ENCODE data around the gene TYW1.
"Not testable (repeated sequence)": the region's sequence is repeated elsewhere in the genome, so short reads cannot be mapped to it uniquely, and the experiment has no call there.

The TYW1 gene, protein sequence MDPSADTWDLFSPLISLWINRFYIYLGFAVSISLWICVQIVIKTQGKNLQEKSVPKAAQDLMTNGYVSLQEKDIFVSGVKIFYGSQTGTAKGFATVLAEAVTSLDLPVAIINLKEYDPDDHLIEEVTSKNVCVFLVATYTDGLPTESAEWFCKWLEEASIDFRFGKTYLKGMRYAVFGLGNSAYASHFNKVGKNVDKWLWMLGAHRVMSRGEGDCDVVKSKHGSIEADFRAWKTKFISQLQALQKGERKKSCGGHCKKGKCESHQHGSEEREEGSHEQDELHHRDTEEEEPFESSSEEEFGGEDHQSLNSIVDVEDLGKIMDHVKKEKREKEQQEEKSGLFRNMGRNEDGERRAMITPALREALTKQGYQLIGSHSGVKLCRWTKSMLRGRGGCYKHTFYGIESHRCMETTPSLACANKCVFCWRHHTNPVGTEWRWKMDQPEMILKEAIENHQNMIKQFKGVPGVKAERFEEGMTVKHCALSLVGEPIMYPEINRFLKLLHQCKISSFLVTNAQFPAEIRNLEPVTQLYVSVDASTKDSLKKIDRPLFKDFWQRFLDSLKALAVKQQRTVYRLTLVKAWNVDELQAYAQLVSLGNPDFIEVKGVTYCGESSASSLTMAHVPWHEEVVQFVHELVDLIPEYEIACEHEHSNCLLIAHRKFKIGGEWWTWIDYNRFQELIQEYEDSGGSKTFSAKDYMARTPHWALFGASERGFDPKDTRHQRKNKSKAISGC

DNA sequence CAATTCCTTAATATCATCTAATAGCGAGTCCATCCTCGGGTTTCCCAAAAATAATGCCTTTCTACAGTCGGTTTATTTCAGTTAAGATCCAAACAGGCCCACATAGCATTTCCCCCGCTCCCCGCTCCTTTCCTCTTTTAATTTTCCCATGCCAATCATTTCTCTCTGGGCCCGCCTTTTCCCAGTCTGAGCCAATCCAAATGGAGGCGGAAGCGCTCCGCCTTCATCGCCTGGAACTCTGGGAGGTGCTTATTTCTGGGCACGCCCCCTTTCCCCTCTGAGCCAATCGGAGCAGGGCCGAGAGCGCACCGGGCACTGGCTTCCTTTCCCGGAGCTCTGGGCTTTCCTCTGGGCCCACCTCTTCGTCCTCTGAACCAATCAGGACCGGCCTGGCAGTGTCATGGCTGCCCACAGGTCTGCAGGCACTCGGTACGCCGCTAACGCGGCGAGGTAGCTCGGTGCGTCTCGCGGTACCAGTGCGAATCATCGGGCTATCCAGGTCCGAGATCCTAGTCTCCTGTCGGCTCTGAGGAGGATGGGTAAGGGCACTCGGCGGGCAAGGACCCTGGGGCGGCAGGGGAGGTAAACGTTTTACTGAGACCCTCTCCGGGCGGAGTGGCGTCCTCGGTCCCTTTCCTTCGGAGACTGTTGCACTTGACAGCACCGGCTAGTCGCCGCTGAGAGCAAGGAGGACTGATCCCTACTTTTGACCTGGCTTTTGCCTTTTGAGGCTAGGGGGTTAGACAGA lies at the start of gene TYW1:
TSS of gene TYW1 (plus strand) at position 390 of the 748 bp plus-strand sequence. CDS start at position 536, 146 bp downstream.
- DNase-seq (ENCODE audit: low read depth in 2 of 2) = peak; percentile 95 to 97

DNA sequence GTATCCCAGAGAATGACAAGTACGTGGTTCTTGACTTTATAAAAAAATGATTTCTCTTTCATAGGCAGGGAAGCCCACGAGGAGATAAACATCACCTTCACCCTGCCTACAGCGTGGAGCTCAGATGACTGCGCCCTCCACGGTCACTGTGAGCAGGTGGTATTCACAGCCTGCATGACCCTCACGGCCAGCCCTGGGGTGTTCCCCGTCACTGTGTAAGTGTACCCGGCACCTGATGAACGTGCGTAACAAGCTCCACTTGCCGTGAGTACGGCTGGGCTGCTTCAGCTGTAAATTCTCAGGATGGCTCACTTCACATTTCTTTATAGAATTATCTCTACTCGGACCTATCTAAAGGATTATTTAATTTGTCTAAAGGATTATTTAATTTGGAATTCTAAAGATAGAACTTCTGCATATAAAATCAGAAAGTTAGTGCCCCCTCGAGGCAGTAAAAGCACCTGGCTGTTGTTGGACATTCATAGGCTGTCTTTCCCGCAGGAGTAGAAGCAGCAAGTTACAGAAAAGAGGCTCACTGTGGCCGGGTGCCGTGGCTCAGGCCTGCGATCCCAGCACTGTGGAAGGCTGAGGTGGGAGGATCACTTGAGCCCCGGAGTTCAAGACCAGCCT lies 48.0 kb upstream of the TYW1 start:
- no peak for DNase-seq (ENCODE audit: low read depth in 2 of 2)

DNA sequence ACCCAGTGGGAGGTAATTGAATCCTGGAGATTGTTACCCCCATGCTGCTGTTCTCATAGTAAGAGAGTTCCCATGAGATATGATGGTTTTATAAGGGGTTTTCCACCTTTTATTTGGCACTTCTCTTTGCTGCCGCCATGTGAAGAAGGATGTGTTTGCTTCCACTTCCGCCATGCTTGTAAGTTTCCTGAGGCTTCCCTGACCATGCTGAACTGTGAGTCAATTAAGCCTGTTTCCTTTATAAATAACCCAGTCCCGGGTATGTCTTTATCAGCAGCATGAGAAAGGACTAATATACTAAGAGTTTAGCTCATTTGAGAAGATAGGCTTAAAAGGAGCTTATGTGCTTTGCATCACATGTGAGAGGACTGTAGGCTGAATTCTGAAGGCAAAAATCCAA lies 46.3 kb upstream of the TYW1 start:
- no peak for DNase-seq (ENCODE audit: low read depth in 2 of 2)

DNA sequence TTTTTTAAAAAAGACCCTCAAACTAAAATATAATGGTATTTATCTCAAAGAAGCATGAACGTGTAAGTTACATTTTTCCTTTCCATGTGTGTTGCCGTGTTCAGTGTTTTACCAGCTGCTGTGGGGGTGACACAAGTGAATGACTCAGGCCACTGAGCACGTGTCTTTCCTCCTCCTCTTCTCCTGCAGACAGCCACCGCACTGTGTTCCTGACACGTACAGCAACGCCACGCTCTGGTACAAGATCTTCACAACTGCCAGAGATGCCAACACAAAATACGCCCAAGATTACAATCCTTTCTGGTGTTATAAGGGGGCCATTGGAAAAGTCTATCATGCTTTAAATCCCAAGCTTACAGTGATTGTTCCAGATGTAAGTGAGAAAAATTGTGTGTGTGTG lies 45.9 kb upstream of the TYW1 start:
- DNase-seq (ENCODE audit: low read depth in 2 of 2) = no peak

DNA sequence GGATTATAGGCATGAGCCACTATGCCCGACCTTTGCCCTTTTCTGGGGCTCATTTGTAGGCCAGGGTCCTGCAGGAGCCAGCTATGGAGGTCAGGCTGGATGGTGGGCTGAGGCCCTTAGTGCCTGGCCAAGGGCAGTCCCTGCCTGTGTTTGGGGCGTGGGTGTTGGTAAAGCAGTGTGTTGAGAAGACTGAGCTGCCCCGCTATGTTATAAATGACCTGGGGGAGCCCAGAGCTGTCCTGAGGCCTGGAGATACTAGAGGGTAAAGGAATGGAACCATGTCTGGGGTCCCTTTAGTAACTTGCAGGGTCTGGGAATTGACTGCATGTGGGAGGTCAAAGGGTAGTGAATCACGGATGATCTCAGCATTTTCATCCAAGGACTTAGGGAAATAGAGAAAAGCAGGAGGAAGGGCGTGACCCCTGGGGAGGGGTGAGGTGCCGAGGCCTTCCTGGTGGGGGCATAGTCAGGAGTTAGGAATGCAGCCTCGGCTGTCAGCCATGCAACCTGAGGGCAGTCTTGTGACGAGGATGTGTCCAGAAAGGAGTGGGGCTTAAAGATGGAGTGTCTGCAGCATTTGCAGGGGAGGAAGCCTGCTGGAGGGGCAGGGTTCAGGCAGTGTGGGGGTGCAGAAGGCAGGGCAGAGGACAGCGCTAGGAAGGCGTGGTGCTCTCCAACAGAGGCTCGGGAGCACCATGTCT lies 44.1 kb upstream of the TYW1 start:
- DNase-seq (ENCODE audit: low read depth in 2 of 2) = no peak

DNA sequence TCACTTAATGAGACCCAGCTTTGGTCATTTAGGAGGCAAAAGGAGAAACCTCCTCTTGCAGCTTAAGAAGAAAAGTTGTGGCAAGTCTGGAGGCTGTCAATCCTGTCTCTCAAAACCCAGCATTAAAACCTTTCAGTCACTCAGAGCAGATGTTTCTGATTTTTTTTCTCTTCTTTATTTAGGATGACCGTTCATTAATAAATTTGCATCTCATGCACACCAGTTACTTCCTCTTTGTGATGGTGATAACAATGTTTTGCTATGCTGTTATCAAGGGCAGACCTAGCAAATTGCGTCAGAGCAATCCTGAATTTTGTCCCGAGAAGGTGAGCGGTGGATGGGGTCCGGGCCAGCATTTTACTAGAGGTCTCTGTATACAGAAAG lies 43.6 kb upstream of the TYW1 start:
- DNase-seq (ENCODE audit: low read depth in 2 of 2) = no peak

DNA sequence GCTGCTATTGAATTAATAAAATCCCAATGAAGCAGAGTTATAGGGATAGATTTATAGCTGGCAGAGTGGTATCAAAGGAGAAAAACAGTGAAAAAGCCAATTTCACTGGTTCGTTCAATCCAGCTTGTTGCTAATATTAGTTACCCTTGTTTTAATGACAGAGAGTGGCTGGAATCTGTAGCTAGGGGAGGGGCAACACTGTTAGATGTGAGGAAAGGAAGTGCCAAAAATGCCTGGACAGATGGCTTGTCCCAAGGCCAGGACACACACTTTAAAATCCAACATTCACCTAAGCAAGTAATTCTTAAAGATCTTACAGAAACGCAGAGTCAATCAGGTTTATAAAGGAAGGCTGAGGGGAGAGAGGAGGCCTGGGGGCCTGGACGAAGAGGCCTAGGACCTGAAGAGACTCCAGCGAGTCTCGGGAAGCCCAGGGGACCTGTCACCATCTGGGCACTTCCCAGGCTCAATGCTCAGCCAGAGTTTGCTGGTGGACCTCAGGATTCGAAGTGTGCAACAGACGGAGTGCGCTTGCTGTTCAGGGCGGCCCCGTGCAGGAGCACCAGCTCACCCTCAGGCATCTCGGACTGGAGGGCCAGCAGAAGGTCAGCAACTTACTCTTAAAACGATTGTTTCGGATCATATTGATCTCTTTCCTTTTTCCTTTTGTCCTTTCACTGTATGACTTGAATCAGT lies 38.9 kb upstream of the TYW1 start:
- DNase-seq (ENCODE audit: low read depth in 2 of 2) = no peak

DNA sequence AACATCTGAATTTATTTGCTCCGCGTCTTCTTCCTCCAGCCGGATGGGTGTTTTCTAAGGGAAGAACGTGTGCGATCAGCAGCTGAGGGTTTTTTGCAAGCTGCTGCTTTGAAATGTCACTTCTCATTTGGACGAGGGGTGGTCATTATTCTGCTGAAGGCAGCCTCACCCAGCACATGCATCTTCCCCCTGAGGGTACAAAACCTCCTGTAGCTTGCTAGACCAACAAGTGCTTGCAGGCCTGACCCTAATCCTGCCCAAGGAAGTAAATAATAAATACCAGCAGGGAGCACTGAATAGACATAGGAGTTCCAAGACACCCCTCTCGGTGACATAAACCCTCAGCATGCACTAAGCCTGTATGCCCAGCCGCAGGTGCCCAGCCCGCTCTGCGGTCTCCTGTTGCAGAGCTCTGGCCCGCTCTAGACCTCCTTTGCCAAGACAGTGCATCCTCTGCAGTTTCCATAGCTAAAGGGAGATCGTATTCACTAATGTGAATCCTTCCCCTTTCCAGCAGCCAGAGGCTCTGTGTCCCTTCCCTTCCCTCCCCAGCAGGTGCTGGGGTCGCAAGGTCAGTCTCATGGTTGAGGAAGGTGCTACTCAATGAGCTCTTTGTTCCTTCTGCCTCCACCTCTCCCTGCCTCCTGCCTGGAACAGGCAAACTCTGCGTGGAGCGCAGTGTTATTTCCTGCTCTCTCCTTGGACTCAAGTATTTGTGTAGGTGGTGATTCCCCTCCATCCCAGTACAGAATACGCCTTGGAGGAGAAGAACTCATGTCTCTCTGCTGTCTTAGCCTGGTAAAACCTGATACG lies 37.9 kb upstream of the TYW1 start:
- DNase-seq (ENCODE audit: low read depth in 2 of 2) = no peak

DNA sequence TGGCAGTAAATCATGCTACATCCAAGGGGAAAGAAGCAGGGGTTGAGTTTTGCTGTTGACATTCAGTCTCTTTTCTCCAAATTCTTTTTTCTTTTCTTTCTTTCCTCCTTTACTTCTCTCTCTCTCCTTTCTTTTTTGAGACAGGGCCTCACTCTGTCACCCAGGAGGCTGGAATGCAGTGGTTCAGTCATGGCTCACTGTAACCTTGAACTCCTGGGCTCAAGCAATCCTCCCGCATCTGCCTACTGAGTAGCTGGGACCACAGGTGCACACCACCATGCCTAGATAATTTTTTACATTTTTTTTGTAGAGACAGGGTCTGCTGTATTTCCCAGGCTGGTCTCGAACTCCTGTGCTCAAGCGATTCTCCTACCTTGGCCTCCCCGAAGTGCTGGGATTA lies 36.4 kb upstream of the TYW1 start:
- DNase-seq (ENCODE audit: low read depth in 2 of 2) = no peak

DNA sequence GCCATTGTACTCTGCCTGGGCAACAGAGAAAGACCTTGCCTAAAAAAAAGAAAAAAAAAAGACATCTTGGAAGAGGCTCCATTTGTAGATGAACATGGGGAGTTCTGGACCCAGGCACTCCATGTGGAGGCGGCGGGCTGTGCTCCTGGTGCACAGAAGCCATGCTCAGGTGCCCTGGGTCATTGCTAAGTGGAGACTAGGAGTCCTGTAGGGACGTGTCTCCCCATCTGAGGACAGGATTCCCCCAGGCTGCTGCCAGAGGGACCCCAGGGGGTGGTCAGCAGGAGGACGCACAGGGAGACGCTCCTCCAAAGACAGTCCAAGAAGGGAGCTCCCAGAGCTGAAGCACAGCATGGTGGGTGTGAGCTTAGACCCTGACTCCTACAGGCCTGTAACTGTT lies 35.5 kb upstream of the TYW1 start:
- no peak for DNase-seq (ENCODE audit: low read depth in 2 of 2)

DNA sequence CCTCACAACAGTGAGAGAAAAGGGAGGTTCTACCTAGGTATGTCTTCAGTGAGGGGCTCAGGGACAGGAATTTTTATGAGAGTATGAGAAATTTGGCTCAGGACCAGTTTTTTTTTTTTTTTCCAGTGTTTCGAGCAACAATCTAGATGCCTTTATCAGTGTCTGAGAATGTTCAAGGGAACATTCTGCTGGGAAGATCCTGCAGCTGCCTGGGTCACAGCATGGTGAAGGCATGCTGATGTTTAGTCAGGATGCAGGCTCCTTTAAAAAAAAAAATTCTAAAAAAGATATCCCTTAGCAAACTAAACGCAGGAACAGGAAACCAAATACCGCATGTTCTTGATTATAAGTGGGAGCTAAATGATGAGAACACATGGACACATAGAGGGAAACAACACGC lies 32.2 kb upstream of the TYW1 start:
- DNase-seq (ENCODE audit: low read depth in 2 of 2) = no peak

DNA sequence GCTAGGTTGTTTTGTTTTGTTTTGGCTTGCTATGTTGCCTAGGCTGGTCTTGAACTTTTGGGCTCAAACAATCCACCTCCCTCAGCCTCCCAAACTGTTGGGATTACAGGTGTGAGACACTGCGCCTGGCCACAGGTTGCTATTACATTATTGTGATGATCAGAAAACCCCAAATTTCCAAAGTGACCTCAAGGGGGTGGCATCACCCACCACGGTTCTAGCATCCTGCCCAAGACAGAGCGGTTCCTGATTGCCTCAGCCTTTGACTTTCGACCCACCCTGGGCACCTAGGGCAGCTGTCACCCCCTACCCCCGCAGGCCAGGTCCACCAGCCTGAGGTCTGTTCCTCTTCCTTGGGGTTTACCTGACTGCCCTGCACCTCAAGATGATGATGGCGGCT lies 29.6 kb upstream of the TYW1 start:
- DNase-seq (ENCODE audit: low read depth in 2 of 2) = no peak

DNA sequence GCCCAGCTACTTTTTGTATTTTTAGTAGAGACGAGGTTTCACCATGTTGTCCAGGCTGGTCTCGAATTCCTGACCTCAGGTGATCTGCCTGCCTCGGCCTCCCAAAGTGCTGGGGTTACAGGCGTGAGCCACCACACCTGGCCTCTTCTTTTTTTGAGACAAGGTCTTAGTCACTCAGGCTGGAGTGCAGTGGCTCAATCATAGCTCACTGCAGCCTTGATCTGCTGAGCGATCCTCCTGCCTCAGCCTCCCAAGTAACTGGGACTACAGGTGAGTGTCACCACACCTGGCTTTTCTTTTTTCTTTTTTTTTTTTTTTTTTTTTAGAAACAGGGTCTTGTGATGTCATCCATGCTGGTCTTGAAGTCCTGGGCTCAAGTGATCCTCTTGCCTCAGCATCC lies 27.6 kb upstream of the TYW1 start:
- DNase-seq (ENCODE audit: low read depth in 2 of 2) = not testable (repeated sequence)

DNA sequence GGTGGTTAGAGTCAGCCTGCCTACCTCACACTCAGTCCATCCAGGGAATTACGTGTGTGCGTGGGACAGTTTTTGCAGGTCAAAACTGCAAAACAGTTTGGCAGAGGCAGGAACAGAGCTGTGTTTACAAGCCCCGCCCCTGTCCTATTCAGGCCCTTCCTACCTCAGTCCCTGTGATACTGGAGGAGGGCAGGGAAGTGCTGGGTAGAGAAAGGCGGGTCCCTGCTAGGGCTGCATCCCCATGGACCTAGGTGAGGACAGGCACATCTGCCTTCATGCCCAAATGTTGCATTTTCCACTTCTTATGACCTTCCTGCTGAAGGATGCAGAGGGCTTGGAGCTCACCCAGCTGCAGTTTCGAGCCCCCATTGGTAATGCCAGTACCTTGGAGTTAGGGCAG lies 26.3 kb upstream of the TYW1 start:
- DNase-seq (ENCODE audit: low read depth in 2 of 2) = no peak

DNA sequence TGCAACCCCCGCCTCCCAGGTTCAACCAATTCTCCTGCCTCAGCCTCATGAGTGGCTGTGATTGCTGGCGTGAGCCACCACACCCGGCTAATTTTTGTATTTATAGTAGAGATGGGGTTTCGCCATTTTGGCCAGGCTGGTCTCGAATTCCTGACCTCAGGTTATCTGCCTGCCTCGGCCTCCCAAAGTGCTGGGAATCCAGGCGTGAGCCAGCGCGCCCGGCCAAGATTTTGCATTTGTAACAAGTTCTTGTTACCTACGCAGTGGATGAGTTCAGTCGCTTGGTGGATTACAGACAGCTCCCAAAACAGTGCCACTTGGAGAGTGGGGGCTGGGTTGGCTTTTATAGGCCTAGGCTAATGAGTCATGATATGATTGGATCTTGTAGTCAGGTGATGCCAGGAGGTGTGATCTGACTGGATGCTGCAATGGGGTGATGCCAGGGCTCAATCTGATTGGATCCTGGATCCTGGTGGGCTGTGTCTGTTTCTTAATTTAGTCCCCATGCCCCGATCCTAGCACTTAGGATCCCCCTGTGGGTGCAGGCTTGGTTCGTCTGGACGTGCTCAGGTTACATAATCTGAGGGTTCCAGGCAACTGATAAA lies 21.5 kb upstream of the TYW1 start:
- no peak for DNase-seq (ENCODE audit: low read depth in 2 of 2)

DNA sequence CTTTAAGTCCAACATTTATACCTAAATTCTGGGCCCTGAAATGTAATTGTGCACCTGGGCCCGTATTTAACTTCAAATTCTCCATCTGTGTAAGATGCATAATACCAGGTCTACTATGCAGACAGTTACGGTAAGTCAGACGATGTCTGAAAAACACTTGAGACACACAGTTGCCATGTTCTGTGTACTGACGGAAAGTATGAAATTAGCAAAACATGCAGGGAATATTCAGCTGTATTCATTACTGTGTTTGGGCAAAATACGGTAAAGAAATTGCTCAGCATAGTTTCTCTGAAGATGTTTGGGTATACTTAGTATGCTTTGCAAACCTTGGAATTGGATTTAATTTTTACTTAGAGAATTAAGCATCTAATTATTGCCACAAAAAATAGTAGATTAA lies 18.3 kb upstream of the TYW1 start:
- not testable (repeated sequence) for DNase-seq (ENCODE audit: low read depth in 2 of 2)

DNA sequence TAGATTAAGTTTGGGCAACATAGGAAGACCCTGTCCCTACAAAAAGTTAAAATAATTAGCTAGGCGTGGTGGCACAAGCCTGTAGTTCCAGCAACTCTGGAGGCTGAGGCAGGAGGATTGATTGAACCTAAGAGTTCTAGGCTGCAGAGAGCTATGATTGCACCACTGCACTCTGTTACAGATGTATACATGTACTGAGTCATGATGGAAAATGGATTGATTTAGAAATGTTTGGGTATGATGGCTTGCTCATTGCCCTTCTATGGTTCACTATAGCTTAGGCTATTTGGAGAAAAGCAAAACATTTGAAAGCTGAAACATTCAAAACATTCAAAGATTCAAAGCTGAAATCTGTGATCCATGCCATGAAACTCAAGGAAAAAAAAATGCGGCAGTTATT lies 17.6 kb upstream of the TYW1 start:
- not testable (repeated sequence) for DNase-seq (ENCODE audit: low read depth in 2 of 2)

DNA sequence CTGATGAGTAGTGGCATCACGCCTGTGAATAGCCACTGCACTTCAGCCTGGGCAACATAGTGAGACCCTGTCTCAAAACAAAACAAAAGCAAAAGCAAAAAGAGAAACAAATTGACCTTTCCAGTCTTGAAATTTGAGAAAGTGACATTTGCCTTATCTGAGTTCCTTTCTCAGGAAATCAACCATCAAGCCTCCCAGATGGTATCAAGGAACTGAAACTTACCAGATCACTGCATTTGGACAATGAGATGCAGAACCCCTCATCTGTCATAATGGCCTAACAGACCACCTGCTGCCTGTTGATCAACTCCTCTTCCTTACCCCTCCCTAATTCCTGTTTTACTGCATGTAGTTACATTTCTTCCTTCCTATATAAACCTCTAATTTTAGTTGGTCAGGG lies 16.3 kb upstream of the TYW1 start:
- not testable (repeated sequence) for DNase-seq (ENCODE audit: low read depth in 2 of 2)

DNA sequence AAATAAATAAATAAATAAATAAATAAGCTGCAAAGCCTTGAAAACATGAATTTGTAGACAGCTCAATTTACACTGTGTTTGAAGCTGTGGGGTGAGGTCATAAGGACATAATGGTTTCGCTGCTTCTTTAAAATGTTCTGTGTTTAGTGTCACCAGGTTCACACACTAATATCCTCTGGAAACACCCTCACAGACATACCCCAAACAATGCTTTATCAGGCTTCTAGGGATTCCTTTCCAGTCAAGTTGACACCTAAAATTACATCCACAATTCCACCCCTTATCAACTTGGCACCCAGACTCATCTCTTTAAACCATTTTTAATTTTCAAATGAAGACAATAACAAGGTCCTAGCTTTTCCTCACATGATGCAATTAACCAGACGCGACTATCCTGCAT lies 7.1 kb upstream of the TYW1 start:
- not testable (repeated sequence) for DNase-seq (ENCODE audit: low read depth in 2 of 2)

DNA sequence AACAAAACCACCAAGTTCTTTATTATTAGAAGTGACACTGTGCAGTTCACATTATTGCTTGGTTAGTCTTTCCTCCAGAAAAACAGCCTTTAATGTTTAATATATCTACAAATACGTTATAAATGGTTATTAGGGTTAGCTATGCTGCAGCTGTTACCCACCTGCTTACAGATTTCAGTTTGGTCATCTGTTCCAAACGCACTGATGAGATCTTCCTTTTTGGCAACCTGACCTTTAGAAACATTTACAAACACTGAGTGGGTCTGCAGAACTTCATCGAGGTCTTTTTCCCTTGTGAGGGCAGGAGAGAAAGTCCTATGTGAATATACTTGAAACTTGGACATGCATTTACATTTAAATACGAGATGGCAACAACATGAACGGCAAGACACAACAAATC lies 2.6 kb upstream of the TYW1 start:
- DNase-seq (ENCODE audit: low read depth in 2 of 2) = not testable (repeated sequence)

Measured in stimulated activated CD8-positive, alpha-beta memory T cell treated with anti-CD3 and anti-CD28 coated beads, Interleukin-7, amount 100 ng/mL, for 4 hours (primary cell).